ENCODE data around the gene NSD2. TPM values are rescaled to one million over a fixed set of nuclear protein-coding genes. Genes with fewer than 3 reads are reported as not detected.

The NSD2 gene
- total and polyA plus RNA-seq, 9 of the 15 experiments (the other 6 are each of a cell fraction or from before 2014, with no cell fraction given) = 6.4 to 126 (median 58.8) TPM

DNA sequence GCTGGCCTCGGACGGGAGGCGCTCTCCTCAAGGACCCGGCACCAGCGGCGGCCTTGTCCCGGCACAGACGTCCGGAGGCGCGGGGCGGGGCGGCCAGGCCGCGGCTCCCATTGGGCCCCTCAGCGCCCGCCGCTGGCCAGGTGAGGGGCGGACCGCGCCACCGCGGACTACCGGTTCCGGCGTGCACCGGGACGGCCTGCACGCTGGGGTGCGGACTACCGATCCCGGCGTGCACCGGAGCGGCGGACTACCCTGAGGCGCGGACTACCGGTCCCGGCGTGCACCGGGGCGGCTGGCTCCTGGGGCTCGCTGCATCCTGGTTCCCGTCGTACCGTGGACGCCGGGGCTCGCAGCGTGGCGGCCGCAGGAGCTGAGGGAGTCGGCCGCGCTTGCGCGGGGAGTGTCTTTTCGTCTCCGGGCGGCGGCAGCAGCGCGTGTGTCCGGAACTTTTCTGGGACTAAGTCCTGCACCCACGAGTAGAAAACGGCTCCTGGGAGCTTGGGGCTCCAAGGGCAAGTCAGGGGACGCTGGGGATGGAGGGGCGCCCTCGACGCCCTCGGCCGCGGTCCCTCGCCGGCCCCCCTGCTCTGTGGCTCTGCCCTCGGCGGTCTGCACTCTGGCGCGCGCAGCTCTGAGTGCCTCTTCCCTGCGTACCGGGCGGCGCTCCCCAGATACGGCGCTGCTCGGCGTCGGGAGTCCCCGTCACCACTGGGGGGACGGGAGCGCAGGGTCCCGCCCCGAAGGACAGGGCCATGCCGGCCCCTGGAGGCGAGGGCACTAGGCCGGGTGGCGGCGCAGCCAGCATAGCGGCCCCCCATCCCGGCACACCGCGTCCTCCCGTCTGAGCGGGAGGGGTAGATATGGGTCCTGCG, 14.9 kb upstream of the NSD2 start, which contains the start of gene LETM1 (continued):
- TF ChIP-seq, protein P1, sequence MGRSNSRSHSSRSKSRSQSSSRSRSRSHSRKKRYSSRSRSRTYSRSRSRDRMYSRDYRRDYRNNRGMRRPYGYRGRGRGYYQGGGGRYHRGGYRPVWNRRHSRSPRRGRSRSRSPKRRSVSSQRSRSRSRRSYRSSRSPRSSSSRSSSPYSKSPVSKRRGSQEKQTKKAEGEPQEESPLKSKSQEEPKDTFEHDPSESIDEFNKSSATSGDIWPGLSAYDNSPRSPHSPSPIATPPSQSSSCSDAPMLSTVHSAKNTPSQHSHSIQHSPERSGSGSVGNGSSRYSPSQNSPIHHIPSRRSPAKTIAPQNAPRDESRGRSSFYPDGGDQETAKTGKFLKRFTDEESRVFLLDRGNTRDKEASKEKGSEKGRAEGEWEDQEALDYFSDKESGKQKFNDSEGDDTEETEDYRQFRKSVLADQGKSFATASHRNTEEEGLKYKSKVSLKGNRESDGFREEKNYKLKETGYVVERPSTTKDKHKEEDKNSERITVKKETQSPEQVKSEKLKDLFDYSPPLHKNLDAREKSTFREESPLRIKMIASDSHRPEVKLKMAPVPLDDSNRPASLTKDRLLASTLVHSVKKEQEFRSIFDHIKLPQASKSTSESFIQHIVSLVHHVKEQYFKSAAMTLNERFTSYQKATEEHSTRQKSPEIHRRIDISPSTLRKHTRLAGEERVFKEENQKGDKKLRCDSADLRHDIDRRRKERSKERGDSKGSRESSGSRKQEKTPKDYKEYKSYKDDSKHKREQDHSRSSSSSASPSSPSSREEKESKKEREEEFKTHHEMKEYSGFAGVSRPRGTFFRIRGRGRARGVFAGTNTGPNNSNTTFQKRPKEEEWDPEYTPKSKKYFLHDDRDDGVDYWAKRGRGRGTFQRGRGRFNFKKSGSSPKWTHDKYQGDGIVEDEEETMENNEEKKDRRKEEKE (IDR thresholded peaks at IDR 0.05; ENCODE audit: borderline replicate concordance in 1 of 2, control insufficient read depth in 1 of 2, low read depth in 2 of 2, low read length in 1 of 2) = no peak
- TF ChIP-seq ZNF263 (CRISPR knock-in tag; IDR thresholded peaks at IDR 0.05; ENCODE audit: borderline replicate concordance) (peak; percentile 20; the same call in 1 of the 2 replicates), MAFF (IDR thresholded peaks at IDR 0.05; ENCODE audit: low read length) (no peak), GATA2 (CRISPR knock-in tag; IDR thresholded peaks at IDR 0.05) (no peak), ELF1 (tag; IDR thresholded peaks at IDR 0.05) (peak; percentile 91), HDAC8 (tag; IDR thresholded peaks at IDR 0.05) (no peak; the same call in none of the 2 replicates), NCOR1 (IDR thresholded peaks at IDR 0.05) (no peak), TAF15 (IDR thresholded peaks at IDR 0.05; ENCODE audit: low read depth, low read length) (no peak), CEBPB (tag; IDR thresholded peaks at IDR 0.05) (no peak), CBX2 (IDR thresholded peaks at IDR 0.05; ENCODE audit: insufficient read depth, low read length, poor library complexity, severe bottlenecking) (no peak), SMAD2 (IDR thresholded peaks at IDR 0.05; ENCODE audit: low read depth, low read length) (no peak), KLF6 (CRISPR knock-in tag; IDR thresholded peaks at IDR 0.05; ENCODE audit: borderline replicate concordance) (no peak), TOE1 (IDR thresholded peaks at IDR 0.05; ENCODE audit: borderline replicate concordance) (0 out of 2 replicates have a peak, but pooled peaks have one; percentile 18), TOE1 (CRISPR knock-in tag; IDR thresholded peaks at IDR 0.05; ENCODE audit: borderline replicate concordance, low read depth) (0 out of 2 replicates have a peak, but pooled peaks have one; percentile 36), GABPA (tag; conservative IDR thresholded peaks at IDR 0.05; ENCODE audit: low read depth) (peak; percentile 91), TGIF2 (CRISPR knock-in tag; IDR thresholded peaks at IDR 0.05) (no peak; the same call in 1 of the 2 replicates), ZFX (CRISPR knock-in tag; IDR thresholded peaks at IDR 0.05) (peak; percentile 62)
- TF ChIP-seq, protein P2, sequence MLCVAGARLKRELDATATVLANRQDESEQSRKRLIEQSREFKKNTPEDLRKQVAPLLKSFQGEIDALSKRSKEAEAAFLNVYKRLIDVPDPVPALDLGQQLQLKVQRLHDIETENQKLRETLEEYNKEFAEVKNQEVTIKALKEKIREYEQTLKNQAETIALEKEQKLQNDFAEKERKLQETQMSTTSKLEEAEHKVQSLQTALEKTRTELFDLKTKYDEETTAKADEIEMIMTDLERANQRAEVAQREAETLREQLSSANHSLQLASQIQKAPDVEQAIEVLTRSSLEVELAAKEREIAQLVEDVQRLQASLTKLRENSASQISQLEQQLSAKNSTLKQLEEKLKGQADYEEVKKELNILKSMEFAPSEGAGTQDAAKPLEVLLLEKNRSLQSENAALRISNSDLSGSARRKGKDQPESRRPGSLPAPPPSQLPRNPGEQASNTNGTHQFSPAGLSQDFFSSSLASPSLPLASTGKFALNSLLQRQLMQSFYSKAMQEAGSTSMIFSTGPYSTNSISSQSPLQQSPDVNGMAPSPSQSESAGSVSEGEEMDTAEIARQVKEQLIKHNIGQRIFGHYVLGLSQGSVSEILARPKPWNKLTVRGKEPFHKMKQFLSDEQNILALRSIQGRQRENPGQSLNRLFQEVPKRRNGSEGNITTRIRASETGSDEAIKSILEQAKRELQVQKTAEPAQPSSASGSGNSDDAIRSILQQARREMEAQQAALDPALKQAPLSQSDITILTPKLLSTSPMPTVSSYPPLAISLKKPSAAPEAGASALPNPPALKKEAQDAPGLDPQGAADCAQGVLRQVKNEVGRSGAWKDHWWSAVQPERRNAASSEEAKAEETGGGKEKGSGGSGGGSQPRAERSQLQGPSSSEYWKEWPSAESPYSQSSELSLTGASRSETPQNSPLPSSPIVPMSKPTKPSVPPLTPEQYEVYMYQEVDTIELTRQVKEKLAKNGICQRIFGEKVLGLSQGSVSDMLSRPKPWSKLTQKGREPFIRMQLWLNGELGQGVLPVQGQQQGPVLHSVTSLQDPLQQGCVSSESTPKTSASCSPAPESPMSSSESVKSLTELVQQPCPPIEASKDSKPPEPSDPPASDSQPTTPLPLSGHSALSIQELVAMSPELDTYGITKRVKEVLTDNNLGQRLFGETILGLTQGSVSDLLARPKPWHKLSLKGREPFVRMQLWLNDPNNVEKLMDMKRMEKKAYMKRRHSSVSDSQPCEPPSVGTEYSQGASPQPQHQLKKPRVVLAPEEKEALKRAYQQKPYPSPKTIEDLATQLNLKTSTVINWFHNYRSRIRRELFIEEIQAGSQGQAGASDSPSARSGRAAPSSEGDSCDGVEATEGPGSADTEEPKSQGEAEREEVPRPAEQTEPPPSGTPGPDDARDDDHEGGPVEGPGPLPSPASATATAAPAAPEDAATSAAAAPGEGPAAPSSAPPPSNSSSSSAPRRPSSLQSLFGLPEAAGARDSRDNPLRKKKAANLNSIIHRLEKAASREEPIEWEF (CRISPR knock-in tag; IDR thresholded peaks at IDR 0.05) = no peak

All from K562 (cell line).